HG03558 (cell line): Measurements from ENCODE around the gene BTRC.
"Not testable (repeated sequence)": the region's sequence is repeated elsewhere in the genome, so short reads cannot be mapped to it uniquely, and the experiment has no call there.

ENCODE experiments used
- ATAC-seq: cut with Tn5 transposase; IDR thresholded peaks from one replicate; pipeline ENCODE4 v1.9.1; 2021; ENCODE audit warnings: moderate number of reproducible peaks; ENCODE audit not compliant: unreplicated experiment; ENCODE audit errors: extremely low read depth

BTRC gene

DNA sequence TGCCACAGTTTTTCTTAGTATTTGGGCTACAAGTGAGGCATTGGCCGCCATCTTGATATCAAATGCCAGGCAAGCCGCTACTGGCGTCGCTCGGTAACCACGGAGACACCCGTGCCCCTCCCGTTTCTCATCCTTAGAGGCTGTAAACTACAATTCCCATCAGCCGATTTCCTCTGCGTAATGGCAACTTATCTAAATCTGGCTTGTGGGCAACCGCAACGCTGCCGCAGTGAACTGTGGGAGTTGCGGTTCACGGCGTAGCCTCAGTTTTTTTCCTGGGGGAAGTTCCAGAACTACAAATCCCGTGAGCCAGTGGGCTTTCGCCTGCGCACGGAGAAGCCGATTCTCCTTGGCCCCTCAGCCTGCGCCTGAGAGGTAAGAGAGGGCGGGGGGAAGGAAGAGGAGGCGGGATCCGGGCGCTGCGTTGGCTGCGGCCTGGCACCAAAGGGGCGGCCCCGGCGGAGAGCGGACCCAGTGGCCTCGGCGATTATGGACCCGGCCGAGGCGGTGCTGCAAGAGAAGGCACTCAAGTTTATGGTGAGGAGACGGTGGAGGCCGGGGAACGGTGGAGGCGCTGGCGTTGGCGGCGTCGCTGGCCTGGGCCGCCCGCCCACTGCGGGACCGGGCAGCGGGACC is at the start of gene BTRC:
TSS of gene BTRC (plus strand) at position 474 of the 636 bp plus-strand sequence. CDS start at position 490, 16 bp downstream.
- peak; percentile 81 for ATAC-seq

DNA sequence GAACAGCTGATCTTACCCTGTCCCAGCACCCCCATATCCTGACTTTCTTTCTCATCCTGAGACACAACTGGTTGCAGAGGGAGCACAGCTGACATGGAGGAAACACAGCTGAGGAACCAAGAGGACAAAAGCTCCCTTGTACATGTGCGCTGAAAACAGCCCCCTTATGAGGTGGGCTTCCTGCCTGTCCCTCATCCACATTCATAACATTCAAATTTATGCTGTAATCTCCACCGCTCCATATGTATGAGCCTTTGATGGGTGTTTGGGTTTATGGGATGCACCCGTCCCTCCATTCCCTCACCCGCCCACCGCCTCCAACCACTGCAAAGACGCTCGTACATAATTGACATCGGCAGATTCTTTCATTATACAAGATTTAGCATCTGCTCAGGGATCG is 49.6 kb upstream of the BTRC start:
- ATAC-seq, result no peak

DNA sequence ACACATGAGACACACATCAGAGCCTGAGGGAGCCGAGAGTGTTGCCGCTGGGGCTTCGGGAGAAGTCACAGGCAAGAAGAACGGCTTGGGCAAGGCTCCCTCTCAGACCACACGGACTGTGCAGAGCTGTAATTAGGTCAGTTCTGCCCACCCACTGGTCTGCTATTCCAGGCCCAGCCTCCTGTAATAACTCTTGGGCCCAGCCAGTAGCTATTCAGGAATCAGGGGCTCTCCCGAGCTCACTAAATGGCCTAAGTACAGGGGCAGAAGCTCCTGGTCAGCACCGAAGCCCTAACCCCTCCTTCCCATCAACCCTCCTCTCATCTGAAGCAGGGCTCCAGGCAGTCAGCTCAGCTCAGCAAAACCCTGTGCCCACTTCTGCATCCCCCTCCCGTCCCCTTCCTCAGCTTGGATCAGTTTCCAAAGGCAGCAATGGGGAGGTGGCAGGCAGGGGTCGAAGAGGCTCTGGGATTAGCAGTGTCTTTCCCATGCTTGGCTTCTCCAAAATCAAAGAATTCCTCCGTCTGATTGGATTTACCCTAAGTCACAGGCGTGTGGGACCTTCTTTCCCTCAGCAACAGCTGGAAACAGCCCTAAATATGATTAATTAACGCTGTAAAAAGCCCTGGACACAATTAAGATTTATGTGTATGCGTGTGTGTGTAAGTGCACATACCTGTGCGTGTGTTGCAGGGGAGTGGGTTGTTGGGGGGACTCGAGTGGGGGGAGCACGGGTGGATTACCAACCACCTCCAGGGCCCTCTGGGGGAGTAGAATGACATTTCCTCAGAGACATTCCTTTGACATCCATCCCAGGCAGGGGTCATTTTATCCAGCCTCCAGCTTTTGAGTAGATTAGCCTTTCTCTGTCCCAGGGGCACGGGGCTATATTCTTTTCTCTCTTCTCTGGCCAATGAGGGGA is 48.4 kb upstream of the BTRC start:
- no peak for ATAC-seq

DNA sequence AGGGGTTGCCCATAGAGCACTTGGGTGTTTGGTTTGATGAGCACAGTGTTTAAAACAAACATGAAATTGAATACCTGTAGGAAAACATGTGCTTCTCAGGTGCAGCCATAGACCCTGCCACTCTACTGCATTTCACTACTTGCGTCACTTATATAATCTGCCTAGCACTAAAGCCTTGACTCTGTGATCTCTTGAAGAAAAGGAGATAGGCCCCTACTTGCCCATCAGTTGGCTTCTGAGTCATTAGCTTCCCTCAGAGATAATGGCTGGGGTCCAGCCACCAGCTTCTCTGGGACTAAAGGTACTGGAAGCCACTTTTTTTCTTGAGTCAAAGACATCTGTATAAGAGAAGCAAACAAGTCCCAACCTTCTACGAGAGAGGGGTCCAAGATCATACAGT is 45.9 kb upstream of the BTRC start:
- no peak for ATAC-seq

DNA sequence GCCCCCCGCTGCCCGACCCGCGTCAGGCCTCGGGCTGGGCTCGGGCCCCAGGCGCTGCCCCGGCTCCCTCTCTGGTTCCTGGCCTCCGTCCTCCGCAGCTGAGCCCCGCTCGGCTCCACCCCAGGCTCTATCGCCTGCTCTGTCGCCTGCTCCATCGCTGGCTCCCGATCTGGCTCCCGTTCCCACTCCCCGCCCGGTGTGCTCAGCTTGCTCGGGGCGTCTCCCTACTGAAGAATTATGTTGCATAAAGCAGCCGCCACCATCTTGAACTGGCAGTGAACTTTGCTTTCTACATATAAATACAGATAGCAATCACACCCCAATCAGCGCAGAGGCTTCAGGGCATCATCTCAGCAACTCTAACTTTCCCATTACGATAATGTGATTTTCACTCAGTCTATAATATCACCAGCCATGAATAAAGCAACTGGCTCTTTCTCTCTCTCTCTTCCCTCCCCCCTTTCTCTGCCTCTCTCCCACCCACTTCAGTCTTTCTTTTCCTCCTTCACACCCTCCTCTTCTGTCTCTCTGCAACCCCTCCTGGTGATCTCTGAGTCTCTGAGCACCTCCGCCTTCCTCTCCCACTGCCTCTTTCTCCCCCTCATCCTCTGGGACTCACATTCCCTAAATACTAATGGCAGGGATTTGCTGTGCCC is 43.3 kb upstream of the BTRC start:
- ATAC-seq, result no peak

DNA sequence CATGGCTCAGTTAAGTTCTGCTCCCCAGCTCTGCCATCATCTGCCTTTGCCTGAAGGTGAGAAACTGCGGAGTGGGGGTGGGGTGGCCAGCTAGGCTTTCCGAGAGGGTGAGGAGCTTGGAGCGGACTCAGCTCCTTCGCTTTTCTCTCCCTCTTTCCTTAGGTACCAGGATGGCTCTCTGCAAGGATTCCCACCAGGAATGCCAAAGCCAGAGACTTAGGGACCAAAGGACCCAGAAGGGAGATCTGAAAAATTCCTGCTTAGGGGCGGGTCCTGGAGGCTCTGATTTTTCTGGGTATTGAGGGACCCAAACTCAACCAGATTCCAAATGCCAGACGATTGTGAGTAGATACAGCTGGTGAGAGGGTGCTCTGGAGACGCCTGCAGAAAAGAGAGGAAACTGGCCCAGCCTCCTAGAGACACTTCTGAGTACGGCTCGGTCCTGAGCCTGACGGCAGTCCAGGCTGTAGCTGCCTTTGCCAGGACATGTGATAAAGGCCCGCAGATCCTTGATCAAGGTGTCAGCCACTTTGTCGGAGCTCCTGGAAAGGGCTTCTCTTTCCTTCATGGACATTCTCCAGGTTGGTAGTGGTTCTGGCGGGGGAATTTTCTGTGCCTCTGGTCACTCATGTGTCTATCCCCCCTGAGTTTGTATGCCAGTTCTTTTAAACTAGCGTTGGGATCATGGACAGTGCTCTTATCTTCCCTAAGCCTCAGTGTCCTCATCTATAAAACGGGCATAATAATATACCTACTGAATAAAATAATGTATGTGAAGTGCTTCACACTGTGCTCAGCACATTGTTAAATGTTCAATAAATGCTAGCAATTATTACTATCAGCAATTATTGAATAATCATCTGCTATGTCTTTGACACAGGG is 42.5 kb upstream of the BTRC start:
- ATAC-seq, result no peak

DNA sequence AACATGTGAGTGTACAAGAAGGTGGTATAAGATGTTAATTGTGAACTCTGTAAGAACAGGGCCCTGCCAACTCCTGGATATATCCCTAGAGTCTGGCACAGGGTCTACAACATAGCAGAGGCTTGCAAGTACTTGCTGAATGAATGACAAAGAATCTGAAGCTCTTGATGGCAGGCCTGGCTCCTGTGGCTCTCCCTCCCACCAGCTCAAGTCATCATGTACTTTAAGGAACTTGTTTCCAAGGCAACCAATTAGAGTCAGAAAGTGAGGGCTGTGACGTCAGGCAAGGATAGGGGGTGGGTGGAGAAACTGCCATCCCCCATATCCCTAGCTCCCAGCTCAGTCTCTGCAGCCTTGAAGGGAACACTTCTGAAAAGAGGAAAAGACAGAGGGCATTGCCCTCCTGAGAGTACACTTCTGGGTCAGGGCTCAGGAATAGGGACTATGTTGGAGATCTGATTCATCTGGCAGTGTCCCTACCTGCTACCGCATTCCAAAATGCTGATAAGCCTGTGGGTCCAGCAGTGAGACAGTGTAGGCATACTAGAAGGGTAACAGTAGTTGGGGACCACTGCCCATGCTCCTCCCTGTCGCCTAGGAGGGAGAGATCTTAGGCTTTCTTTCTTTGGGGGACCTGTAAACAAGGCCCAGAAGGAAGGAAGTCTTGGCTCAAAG is 34.6 kb upstream of the BTRC start:
- ATAC-seq, result no peak

DNA sequence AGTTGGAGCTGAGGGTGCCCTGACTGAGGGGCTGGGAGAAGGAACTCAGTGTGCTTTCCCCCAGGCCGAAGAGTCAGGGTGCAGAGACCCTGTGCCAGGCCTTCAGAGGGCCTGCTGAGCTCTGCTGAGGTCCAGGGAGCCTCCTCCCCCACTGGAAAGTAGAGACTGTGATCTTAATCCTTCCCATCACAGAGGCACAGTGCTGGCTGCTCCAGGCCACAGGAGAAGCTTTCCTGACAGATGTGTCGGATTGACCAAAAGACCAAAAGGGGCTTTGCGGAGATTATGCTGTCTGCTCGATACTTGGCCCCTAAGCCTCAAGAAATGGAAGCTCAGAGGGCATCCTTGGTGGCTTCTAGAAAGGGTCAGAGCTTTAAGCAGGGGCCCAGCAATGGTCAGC is 32.9 kb upstream of the BTRC start:
- ATAC-seq, result no peak

DNA sequence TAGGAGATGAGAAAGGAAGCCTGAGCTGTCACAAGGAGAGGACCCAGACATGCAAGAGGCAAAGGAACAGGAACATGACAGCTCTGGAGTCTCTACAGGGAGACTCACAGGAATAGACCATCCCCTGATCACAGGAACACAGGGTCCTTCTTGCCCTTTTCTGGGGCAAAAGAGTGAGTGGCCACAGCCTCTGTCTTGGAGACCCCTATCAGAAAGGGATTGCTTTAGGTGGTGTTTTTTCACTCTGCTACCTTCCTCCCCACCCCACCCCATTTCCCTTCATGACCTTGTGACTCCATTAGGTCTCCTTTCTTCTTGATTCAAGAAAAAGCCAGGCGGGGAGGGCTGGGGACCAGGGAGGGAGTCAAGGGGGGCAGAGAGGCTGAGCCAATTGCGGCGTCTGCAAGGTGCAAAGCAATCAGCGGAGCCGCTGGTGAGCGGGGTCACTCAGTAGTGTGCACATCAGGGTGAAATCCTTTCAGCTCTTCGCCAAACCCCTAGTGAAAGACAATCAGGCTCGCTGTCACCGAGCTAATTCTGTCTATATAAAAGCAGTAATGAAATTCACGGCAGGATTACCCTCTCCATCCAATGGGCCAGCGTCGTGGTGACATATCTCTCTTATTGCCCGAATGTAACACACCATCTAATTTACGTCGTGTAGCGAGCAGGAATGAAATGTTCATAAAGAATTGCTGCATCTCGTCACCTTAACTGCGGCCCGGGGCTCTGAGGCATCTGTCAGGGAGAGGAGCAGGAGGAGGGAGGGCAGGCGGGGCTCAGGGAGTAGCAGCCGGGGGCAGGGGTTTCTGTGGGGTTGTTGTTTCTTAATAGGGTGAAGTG is 31.5 kb upstream of the BTRC start:
- ATAC-seq, result no peak

DNA sequence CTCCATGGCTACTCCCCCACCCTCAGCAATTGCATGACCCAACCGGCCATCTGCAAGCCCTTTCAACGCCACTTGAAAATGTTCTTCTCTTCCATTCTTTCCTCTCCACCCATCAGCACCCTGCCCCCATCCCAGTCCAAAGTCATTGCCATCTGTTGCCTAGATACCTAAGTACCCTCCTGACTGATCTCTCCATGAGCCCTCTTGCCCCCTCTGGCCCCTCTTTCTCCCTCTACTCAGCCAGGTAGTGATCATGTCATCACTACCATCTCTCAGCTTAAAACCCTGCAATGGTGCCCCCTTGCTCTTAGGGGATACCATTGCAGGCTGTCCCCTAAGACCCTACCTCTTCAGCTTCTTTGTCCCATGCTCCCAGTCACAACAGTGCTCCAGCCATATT is 30.5 kb upstream of the BTRC start:
- no peak for ATAC-seq

DNA sequence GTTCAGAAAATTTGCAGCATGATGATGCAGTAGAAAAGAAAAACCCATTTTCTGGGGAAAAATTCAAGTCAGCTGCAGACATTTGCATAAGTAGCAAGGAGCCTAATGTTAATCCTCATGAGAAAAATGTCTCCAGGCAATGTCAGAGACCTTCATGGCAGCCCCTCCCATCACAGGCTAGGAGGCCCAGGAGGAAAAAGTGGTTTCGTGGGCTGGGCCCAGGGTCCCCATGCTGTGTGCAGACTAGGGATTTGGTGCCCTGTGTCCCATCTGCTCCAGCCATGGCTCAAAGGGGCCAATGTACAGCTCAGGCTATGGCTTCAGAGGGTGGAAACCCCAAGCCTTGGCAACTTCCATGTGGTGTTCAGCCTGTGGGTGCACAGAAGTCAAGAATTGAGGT is 26.5 kb upstream of the BTRC start:
- ATAC-seq, result not testable (repeated sequence)

DNA sequence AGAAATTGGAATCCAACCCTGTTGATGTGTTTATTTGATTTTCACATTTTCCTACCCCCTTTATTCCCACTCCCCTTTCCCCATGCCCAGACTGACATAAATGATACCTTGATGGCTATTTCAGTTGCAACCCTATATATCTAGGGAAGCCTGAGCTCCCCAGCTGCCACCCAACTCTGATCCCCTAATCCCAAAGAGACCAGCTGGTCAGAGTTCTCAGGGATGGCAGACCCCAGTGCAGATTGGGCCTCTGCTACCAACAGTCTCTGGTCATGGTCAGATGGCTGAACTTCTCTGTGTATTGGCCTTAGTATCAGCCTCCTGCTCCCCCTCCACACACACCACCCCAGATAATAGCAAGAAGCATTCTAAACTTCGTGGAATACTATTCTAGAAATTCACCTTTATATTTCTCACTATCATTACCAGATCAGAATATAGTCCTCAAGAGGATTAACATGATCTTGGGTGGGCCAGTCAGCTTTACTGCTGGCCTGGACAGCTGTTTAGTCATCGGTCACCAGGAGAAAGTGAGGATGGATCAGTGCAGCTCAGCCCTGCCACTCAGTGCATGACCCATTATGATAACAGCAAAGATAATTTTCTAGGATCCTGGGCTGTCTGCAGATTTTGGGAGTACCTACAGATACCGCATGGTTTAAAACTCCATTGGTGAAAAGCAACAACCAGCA is 24.5 kb upstream of the BTRC start:
- no peak for ATAC-seq

DNA sequence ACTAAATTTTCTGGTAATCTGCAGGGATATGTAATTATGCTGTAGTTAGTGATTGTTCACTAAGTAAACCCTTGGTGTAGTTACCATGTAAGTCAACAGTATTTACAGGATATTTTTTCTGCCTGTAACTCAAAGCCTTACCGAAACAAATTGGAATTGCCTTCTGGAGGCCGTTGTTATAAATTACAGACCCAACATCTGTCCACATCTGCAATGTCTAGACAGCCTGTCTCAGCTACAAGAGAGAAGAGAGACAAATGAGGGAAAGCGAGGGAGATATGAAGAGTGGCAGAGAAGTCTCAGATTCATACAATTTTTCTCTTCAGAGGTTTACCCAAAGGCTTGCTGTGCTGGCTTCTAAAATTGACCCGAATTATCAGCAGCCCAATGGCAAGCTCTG is 23.7 kb upstream of the BTRC start:
- no peak for ATAC-seq

DNA sequence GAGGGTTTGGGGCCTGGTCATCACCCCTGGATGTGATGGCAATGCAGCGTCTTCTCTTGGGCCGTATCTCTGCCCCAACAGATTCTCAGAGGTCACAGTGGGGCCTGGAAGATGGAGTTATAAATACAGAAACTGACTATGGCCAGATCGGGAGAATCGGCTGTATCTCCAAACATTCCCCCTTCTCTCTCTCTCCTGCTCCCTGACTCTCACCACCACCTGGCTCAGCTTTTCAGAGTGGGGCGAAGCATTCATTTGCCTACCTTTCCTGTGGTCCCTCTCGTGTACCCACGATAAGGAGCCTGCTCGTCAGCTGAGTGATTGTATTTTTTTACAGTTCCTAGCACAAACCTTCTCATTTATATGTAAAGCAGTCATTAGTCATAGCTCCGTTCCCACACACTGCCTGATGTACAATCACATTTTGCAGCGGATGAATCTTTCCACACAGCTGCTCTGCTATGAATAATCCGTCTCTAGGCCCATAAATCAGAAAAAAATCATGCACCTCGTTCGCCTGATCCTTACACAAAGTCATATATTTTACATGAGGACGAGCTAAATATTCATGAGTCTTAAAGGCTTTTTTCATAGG is 23.2 kb upstream of the BTRC start:
- ATAC-seq, result no peak

DNA sequence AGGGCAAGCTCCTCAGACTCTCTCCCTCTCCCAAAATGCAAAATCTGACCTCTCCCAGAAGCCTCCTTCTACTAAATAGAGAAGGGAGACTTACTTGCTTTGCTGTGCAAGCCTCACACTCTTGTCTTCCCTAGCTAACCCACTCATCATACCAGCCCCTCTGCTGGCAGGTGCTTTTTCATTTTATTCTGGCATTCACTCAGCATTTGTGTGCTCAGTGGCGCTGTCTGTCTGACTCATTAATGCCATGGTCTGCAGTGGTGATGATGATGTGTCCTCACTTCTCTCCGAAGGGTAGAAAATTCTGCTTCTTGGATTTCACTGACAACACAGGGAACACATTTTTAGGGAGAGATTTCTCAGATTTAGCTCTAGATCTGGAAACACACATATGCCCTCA is 22.0 kb upstream of the BTRC start:
- ATAC-seq, result no peak

DNA sequence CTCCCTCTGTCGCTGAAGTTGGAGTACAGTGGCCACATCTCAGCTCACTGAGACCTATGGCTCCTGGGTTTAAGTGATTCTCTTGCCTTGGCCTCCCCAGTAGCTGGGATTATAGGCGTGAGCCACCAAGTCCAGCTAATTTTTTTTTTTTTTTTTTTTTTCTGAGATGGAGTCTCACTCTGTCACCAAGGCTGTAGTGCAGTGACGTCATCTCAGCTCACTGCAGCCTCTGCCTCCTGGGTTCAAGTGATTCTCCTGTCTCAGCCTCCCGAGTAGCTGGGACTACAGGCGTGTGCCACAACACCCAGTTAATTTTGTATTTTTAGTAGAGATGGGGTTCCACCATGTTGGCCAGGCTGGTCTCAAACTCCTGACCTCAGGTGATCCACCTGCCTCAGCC is 19.7 kb upstream of the BTRC start:
- not testable (repeated sequence) for ATAC-seq

DNA sequence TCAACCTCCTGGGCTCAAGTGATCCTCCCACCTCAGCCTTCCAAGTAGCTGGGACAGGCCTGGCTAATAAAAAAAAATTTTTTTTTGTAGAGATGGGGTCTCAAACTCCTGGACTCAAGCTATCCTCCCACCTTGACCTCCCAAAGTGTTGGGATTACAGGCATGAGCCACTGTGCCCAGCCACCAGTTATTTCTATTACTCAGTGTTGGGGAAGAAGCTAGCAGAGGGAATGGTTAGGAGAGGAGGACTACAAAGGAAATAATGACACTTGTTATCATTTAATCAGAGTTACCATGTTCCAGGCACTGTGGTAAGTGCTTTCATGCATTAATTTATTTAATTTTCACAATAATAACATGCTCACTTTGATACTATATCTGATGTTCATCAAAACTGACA is 17.6 kb upstream of the BTRC start:
- no peak for ATAC-seq

DNA sequence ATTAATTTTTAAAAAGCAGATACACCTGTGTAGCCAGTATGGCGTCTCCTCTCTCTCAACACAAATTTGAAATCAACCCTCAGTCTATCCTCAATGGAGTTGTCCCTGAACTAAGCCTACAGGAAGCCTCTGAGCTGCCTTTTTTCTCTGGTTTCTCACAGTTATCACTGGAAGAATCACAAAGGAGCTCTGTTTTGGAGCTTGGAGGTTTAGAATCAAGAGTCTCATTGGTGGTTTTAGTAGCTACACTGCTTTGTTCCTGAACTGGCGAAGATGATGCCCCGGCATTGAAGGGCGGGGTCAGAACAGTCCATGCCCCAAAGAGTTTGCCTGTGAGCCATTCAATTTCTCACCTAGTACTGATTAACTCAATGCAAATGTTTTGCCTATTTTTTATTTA is 16.1 kb upstream of the BTRC start:
- ATAC-seq, result no peak
